HepG2 (cell line): ENCODE data around the gene NNAT. TPM values are rescaled to one million over a fixed set of nuclear protein-coding genes. Genes with fewer than 3 reads are reported as not detected.

Source experiments
- ATAC-seq: fragments of 200-7000 bp; cut with Tn5 transposase; 3 replicates; pipeline ENCODE4 v1.9.1; 2020; ENCODE audit warnings: mild to moderate bottlenecking, moderate library complexity
- BruUV-seq: library from RNA; stranded (reverse); fragments of 400-500 nt; replicated peaks from 2 replicates; lab custom pipeline; 2021; lab: Mats Ljungman, UMichigan
- CTCF ChIA-PET: fragments of 300-600 bp; formaldehyde crosslinking; extraction: SDS; loops from one replicate; lab custom pipeline; 2021; ENCODE audit warnings: low total read pairs, inconsistent platforms, low intra/inter-chr PET ratio; lab: Yijun Ruan, JAX
- POLR2A ChIA-PET: fragments of 350-600 bp; sonication (Branson Sonifier 250); formaldehyde crosslinking; loops from one replicate; lab custom pipeline; 2020; ENCODE audit warnings: antibody characterized with exemption, inconsistent platforms; lab: Yijun Ruan, JAX
- DNase-seq: peaks from one replicate; pipeline ENCODE4 v3.0.0-alpha.2; 2015; ENCODE audit warnings: low spot score
- FAIRE-seq: peaks from 3 replicates; lab custom pipeline; 2011; peaks lifted over from hg19 to GRCh38; lab: Jason Lieb, UNC
- H2AFZ ChIP-seq: one replicate; pipeline ENCODE4 v1.6.1; 2011; ENCODE audit warnings: low read length, inconsistent platforms
- H3K27ac ChIP-seq: fragments of 300-600 bp; 3 replicates; pipeline ENCODE4 v1.8.0; 2011; ENCODE audit warnings: mixed run types, mild to moderate bottlenecking, mixed read lengths, low read length, inconsistent platforms; ENCODE audit not compliant: insufficient read depth; ENCODE audit errors: extremely low read length
- H3K27me3 ChIP-seq, 2 experiments: fragments of 200-600 bp in 1 of 2; 2 replicates in 1 of 2; 3 replicates in 1 of 2; pipeline versions ENCODE4 v1.6.0 to v1.8.0; 2011; ENCODE audit warnings: low read length in 2 of 2, mild to moderate bottlenecking in 2 of 2, moderate library complexity in 2 of 2, inconsistent platforms in 1 of 2; ENCODE audit not compliant: insufficient read depth in 2 of 2, control insufficient read depth in 1 of 2
- H3K36me3 ChIP-seq, 2 experiments: fragments of 200-600 bp in 1 of 2; replicated peaks in 1 of 2; 2 replicates in 1 of 2; 3 replicates in 1 of 2; pipeline versions ENCODE4 v1.5.1 to v1.8.0; 2011; ENCODE audit warnings: low read length in 2 of 2, inconsistent platforms in 1 of 2; ENCODE audit not compliant: insufficient read depth in 2 of 2, control insufficient read depth in 1 of 2
- H3K4me1 ChIP-seq: 2 replicates; pipeline ENCODE4 v1.5.1; 2012; ENCODE audit warnings: low read length, inconsistent platforms; ENCODE audit not compliant: insufficient read depth
- H3K4me2 ChIP-seq: 2 replicates; pipeline ENCODE4 v1.6.0; 2011; ENCODE audit warnings: low read depth, low read length, inconsistent platforms
- H3K4me3 ChIP-seq, 3 experiments: fragments of 200-600 bp in 1 of 3; sonication (generic), shearing (Covaris generic) in 1 of 3; replicated peaks in 1 of 3; 2 replicates each; pipeline ENCODE4 v1.5.1; 2011 to 2016; ENCODE audit warnings: low read length in 3 of 3, inconsistent platforms in 2 of 3, low read depth in 2 of 3, mild to moderate bottlenecking in 2 of 3, control low read depth in 1 of 3, mixed read lengths in 1 of 3; ENCODE audit not compliant: insufficient read depth in 1 of 3
- H3K79me2 ChIP-seq: one replicate; pipeline ENCODE4 v1.6.1; 2011; ENCODE audit warnings: low read length, inconsistent platforms; ENCODE audit not compliant: insufficient read depth
- H3K9ac ChIP-seq: 2 replicates; pipeline ENCODE4 v1.6.0; 2011; ENCODE audit warnings: mild to moderate bottlenecking, low read depth, low read length, inconsistent platforms; ENCODE audit not compliant: insufficient read depth
- H3K9me3 ChIP-seq: 2 replicates; pipeline ENCODE4 v1.5.1; 2012; ENCODE audit warnings: mild to moderate bottlenecking, low read length
- H4K20me1 ChIP-seq: 2 replicates; pipeline ENCODE4 v1.6.0; 2011; ENCODE audit warnings: inconsistent platforms, mild to moderate bottlenecking, low read length, moderate library complexity; ENCODE audit not compliant: insufficient read depth
- BRD4 ChIP-seq: sonication (generic); formaldehyde crosslinking; IDR thresholded peaks from 2 replicates; pipeline ENCODE4 v1.4.0; 2020; ENCODE audit warnings: missing genetic modification reagents
- GLI4 ChIP-seq: sonication (generic); formaldehyde crosslinking; IDR thresholded peaks from 2 replicates; pipeline ENCODE4 v1.5.1; 2020; ENCODE audit warnings: missing genetic modification reagents, mild to moderate bottlenecking, moderate library complexity, borderline replicate concordance
- GRHL1 ChIP-seq: sonication (generic); formaldehyde crosslinking; conservative IDR thresholded peaks from 2 replicates; pipeline ENCODE4 v1.8.0; 2022; ENCODE audit warnings: missing genetic modification reagents
- MLX ChIP-seq: IDR thresholded peaks from 2 replicates; pipeline ENCODE4 v1.6.1; 2016
- NFE2L1 ChIP-seq: sonication (generic); formaldehyde crosslinking; IDR thresholded peaks from 2 replicates; pipeline ENCODE4 v1.4.0; 2020; ENCODE audit warnings: missing genetic modification reagents, mild to moderate bottlenecking, borderline replicate concordance
- NFE2L2 ChIP-seq: fragments of 150-350 bp; IDR thresholded peaks from 2 replicates; pipeline ENCODE4 v1.6.1; 2014; ENCODE audit warnings: low read length
- ONECUT2 ChIP-seq: sonication (generic); formaldehyde crosslinking; IDR thresholded peaks from 2 replicates; pipeline ENCODE4 v1.4.0; 2020; ENCODE audit warnings: missing genetic modification reagents
- RBAK ChIP-seq: sonication (generic); formaldehyde crosslinking; IDR thresholded peaks from 2 replicates; pipeline ENCODE4 v1.5.1; 2020; ENCODE audit warnings: mild to moderate bottlenecking, missing genetic modification reagents
- SOX5 ChIP-seq: IDR thresholded peaks from 2 replicates; pipeline ENCODE4 v1.6.1; 2016; ENCODE audit warnings: borderline replicate concordance
- SOX6 ChIP-seq, 2 experiments: fragments of 450-650 bp in 1 of 2; sonication (generic) in 1 of 2; formaldehyde crosslinking in 1 of 2; IDR thresholded peaks; 2 replicates each; pipeline versions ENCODE4 v1.4.0 to v1.6.1; 2017 to 2020; ENCODE audit warnings: antibody characterized with exemption in 1 of 2, mild to moderate bottlenecking in 1 of 2, missing genetic modification reagents in 1 of 2
- ZFP41 ChIP-seq: sonication (generic); formaldehyde crosslinking; IDR thresholded peaks from 2 replicates; pipeline ENCODE4 v1.4.0; 2020; ENCODE audit warnings: mild to moderate bottlenecking, missing genetic modification reagents, borderline replicate concordance
- ZFP62 ChIP-seq: sonication (generic); formaldehyde crosslinking; IDR thresholded peaks from 2 replicates; pipeline ENCODE4 v1.4.0; 2020; ENCODE audit warnings: missing genetic modification reagents
- ZNF10 ChIP-seq: sonication (generic); formaldehyde crosslinking; IDR thresholded peaks from 2 replicates; pipeline ENCODE4 v1.4.0; 2020; ENCODE audit warnings: mild to moderate bottlenecking, low read depth, missing genetic modification reagents, borderline replicate concordance
- ZNF629 ChIP-seq: sonication (generic); formaldehyde crosslinking; conservative IDR thresholded peaks from 2 replicates; pipeline ENCODE4 v1.5.0; 2020; ENCODE audit warnings: missing genetic modification reagents
- ZNF652 ChIP-seq: IDR thresholded peaks from 2 replicates; pipeline ENCODE4 v1.6.1; 2016; ENCODE audit warnings: low read depth, borderline replicate concordance
- ZNF713 ChIP-seq: sonication (generic); formaldehyde crosslinking; IDR thresholded peaks from 2 replicates; pipeline ENCODE4 v1.4.0; 2020; ENCODE audit warnings: mild to moderate bottlenecking, missing genetic modification reagents
- WGBS: methylation state at CpG from one replicate; pipeline ENCODE4 v1.1.6; 2017; ENCODE audit warnings: low lambda C conversion rate; 5-methylcytosine and 5-hydroxymethylcytosine counted together
- in situ Hi-C: cut with HindIII; loops from 2 replicates; pipeline ENCODE4 v1.10.0; 2017; ENCODE audit warnings: low pct_unique_long_range_greater_than_20kb; ENCODE audit not compliant: extremely low pct_ligation_motif_present
- intact Hi-C: fragments of 100-400 bp; cut with micrococcal nuclease; formaldehyde crosslinking; loops from one replicate; pipeline ENCODE4 v1.10.0; 2022; ENCODE audit not compliant: unreplicated experiment
- polyA plus RNA-seq, 8 experiments: library from polyadenylated mRNA; depleted of rRNA in 3 of 8; stranded (reverse) in 7 of 8; unstranded in 1 of 8; fragments of >200 nt; fragmentation: Illumina TruSeq in 4 of 8; extraction: Trizol in 4 of 8; gene quantifications; 2 replicates each; pipeline versions ENCODE4 v1.2.1 to v1.2.3, GENCODE V29; 2011 to 2016; ENCODE audit warnings: low read depth in 4 of 8, missing spikeins in 1 of 8, mixed read lengths in 1 of 8; ENCODE audit not compliant: insufficient read depth in 1 of 8
- total RNA-seq, 5 experiments: library from RNA; depleted of rRNA; stranded (reverse); fragments of >200 nt; fragmentation: Illumina TruSeq; extraction: Trizol; gene quantifications; 2 replicates each; pipeline ENCODE4 v1.2.3, GENCODE V29; 2016; ENCODE audit warnings: low read depth in 1 of 5
- TF ChIP-seq, protein P1 (sequence below): sonication (generic); formaldehyde crosslinking; IDR thresholded peaks from 2 replicates; pipeline ENCODE4 v1.4.0; 2020; ENCODE audit warnings: missing genetic modification reagents
- TF ChIP-seq, protein P2 (sequence below): sonication (generic); formaldehyde crosslinking; IDR thresholded peaks from 2 replicates; pipeline ENCODE4 v1.5.1; 2020; ENCODE audit warnings: missing genetic modification reagents, mild to moderate bottlenecking, borderline replicate concordance

Gene NNAT
- total and polyA plus RNA-seq, 2 of the 13 experiments (the other 11 are each of a cell fraction or from before 2014, with no cell fraction given), result not detected

GRCh38 chr20:37559312-37560027, 38.4 kb downstream of the NNAT start:
- H3K9ac ChIP-seq, result no peak overlapping the region
- FAIRE-seq, result no peak
- no peaks in the 10 kb centered on the region for H3K36me3 ChIP-seq
- H4K20me1 ChIP-seq, result no peaks in the 10 kb centered on the region
- no peak overlapping the region for H3K27ac ChIP-seq
- DNase-seq, result no peak
- H3K4me1 ChIP-seq, result peaks cover 6% of the 10 kb centered on the region; the same call in 1 of the 2 replicates
- no peak overlapping the region for H3K4me2 ChIP-seq
- POLR2A ChIA-PET, result no interaction called here
- ATAC-seq, result no peak
- no peak overlapping the region for H3K4me3 ChIP-seq
- CTCF ChIA-PET, result no interaction called here
- in situ Hi-C loops (loop anchor here (25.0 kb wide), 1 partner anchor 653 kb away; no protein-coding TSS in a partner anchor), intact Hi-C loops (loop anchor here (10.0 kb wide), 1 partner anchor 335 kb away; no protein-coding TSS in a partner anchor)
- H3K9me3 ChIP-seq, result no peaks in the 10 kb centered on the region
- H2AFZ ChIP-seq, result no peak overlapping the region
- H3K79me2 ChIP-seq, result no peaks in the 10 kb centered on the region
- 47% methylated on average over 11 of the region's 11 CpGs for WGBS
- peaks cover 4 to 37% of the 10 kb centered on the region in 2 experiments; a peak in 3 of 5 replicates for H3K27me3 ChIP-seq
- no TSS peak for BruUV-seq
- TF ChIP-seq GRHL1 (CRISPR knock-in tag) (no peak), ZNF713 (CRISPR knock-in tag) (no peak), SOX5 (CRISPR knock-in tag) (no peak), ZNF629 (CRISPR knock-in tag) (no peak), ZFP41 (CRISPR knock-in tag) (no peak), ZFP62 (no peak), RBAK (CRISPR knock-in tag) (no peak), ONECUT2 (CRISPR knock-in tag) (no peak), NFE2L2 (no peak), NFE2L1 (CRISPR knock-in tag) (no peak), BRD4 (CRISPR knock-in tag) (no peak), ZNF652 (no peak), SOX6 (IDR thresholded peaks at IDR 0.05) (no peak), SOX6 (CRISPR knock-in tag; IDR thresholded peaks at IDR 0.05) (no peak), GLI4 (CRISPR knock-in tag) (no peak), ZNF10 (CRISPR knock-in tag) (no peak), MLX (CRISPR knock-in tag) (no peak)
- TF ChIP-seq, protein P1, sequence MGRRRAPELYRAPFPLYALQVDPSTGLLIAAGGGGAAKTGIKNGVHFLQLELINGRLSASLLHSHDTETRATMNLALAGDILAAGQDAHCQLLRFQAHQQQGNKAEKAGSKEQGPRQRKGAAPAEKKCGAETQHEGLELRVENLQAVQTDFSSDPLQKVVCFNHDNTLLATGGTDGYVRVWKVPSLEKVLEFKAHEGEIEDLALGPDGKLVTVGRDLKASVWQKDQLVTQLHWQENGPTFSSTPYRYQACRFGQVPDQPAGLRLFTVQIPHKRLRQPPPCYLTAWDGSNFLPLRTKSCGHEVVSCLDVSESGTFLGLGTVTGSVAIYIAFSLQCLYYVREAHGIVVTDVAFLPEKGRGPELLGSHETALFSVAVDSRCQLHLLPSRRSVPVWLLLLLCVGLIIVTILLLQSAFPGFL (CRISPR knock-in tag), result no peak
- TF ChIP-seq, protein P2, sequence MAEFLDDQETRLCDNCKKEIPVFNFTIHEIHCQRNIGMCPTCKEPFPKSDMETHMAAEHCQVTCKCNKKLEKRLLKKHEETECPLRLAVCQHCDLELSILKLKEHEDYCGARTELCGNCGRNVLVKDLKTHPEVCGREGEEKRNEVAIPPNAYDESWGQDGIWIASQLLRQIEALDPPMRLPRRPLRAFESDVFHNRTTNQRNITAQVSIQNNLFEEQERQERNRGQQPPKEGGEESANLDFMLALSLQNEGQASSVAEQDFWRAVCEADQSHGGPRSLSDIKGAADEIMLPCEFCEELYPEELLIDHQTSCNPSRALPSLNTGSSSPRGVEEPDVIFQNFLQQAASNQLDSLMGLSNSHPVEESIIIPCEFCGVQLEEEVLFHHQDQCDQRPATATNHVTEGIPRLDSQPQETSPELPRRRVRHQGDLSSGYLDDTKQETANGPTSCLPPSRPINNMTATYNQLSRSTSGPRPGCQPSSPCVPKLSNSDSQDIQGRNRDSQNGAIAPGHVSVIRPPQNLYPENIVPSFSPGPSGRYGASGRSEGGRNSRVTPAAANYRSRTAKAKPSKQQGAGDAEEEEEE, result no peak
